ENCODE data around the gene NEK4. TPM values are rescaled to one million over a fixed set of nuclear protein-coding genes. Genes with fewer than 3 reads are reported as not detected.

The NEK4 gene
- total RNA-seq, 1 donor from 2014 or later = 20.4 TPM

DNA sequence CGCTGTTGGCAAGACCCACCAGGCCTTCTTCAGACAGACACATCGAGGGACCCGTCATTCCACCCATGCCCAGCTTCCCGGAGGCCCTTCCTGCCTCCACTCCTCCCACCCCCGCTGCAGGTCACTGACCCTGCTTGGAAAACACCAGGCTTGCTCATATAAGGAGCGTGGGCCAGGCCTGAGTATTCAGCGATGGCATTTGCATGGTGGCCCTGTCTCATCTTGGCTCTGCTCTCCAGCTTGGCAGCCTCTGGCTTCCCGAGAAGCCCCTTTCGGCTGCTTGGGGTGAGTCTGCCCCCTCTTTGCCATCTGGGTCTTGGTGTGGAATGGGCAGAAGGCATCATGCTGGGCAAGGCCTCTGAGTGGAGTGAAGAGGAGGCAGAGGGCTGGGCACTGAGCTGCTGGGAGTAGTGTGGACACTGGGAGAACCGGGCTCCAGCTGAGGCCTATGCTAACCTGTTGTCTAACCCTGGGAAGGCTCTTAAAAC is 23.9 kb upstream of the NEK4 start, which contains the start of gene ITIH3:
TSS of gene ITIH3 (plus strand) at position 185 of the 488 bp plus-strand sequence. CDS start at position 193, 8 bp downstream.
- intact Hi-C loops (cut with DNase I) = no loop called here
- DNase-seq (ENCODE audit: missing footprints) (peak; percentile 45), ATAC-seq (no peak)

DNA sequence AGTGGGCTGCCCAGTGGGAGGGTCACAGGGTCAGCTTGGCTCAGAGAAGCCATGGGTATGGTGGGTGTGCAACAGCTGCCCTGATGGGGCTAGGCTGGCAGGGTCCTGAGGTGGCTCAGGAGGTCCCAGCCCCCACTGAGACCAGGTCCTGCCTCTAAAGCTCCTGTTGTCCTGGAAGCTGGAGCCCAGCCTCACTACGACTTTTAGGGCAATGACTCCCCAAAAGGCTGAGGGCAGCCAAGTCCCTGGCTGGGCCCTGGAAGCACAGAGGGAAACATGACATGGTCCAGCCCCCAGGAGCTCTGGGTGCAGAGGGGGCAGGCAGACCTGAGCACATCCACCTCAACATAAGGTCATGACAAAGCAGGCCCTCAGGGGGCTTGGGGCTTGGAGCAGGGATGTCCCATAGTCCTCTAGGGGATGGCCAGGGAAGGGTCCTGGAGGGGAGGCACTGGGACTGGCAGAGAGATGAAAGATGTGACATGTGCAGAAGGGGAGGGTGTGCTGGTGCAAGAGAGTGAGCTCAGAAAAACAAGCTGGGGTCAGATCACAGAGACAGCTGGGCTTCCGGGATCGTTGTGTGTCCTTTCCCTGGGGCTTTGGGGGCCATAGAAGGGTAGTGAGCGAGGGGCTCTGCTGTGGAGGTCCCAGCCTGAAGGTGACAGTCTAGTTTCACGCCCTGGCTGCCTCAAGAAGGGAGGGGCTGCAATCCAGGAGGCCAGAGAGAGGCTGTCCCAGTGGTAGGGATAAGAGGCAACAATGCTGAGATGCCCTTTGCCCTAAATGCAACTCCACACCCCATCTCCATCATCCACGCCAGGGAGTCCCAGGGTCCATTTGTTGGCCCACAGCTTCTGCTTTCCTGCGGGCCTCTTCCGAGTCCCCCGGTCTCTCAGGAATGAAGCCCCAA is 23.2 kb upstream of the NEK4 start:
- DNase-seq (ENCODE audit: missing footprints) = peak; percentile 32
- intact Hi-C loops (cut with DNase I) = no loop called here
- no peak for ATAC-seq

DNA sequence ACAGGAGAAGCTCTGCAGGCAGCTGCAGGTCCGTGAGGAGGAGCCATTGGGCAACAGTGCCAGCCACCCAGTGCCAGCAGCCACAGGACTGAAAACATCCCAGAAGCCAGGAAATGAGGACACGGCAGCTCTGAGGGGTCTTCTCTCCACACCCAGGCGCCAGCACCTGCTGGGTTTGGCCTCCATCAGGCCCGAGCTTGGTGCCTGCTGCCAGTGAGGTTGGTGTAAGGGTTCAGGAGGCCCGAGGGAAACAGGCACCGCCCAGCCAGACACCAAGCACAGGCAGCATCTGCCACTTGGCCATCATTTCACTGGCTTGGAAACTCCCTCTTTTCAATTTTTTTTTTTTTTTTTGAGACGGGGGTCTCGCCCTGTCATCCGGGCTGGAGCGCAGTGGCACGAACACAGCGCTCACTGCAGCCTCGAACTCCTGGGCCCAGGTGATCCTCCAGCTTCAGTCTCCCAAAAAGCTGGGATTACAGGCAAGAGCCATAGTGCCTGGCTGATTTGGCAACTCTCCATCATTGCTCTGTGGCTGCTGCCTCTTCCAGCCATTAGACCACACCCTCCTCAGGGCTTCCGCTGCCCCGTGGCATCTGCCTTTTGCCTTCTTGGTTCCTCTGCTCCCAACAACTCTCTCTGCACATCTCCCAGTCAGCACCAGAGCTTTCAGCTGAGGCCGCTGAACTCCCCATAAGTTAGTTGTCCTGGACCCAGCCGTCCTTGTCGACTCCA is 22.4 kb upstream of the NEK4 start:
- ATAC-seq = no peak
- DNase-seq (ENCODE audit: missing footprints) = peak; percentile 25
- intact Hi-C loops (cut with DNase I) = no loop called here

DNA sequence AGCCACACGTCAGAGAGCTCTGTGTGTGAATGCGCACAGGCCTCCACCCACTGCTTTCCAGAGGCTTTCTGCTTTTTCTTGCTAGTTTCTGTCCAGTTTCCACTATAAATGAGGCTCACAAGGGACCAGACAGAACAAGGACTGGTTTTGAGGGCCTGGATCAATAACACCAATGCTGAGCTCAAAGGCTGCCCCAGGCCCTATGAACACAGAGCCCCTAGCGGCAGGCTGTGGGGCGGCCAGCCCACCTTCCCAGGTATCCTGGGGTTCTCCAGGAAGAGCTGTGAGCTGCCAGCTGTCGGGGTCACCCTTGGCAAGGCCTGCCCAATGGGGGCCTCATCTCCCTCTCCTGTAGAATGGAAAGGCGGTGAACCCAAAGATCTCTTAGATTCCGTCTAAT is 21.7 kb upstream of the NEK4 start:
- peak; percentile 26 for DNase-seq (ENCODE audit: missing footprints)
- ATAC-seq = no peak
- intact Hi-C loops (cut with DNase I) = no loop called here

DNA sequence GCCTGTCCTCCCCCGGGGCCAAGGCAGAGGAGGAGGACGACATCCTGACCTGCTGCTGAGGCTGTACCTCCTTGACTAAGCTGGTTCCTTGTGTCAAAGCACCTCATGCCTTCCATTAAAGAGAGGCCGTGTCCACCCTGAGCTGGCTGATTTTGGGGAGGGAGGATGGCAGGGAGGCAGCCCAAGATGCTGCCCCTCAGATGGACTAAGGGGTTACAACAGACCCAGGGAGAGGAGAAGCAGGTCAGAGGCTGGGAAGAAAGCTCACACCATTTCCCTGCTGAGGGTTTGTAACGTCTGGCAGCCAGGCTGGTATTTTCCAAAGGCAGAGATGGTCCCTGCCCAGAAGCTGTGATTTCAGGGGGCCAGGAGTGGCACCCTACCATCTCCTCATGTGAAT is 21.2 kb upstream of the NEK4 start:
- ATAC-seq = no peak
- DNase-seq (ENCODE audit: missing footprints) = no peak
- intact Hi-C loops (cut with DNase I) = no loop called here

DNA sequence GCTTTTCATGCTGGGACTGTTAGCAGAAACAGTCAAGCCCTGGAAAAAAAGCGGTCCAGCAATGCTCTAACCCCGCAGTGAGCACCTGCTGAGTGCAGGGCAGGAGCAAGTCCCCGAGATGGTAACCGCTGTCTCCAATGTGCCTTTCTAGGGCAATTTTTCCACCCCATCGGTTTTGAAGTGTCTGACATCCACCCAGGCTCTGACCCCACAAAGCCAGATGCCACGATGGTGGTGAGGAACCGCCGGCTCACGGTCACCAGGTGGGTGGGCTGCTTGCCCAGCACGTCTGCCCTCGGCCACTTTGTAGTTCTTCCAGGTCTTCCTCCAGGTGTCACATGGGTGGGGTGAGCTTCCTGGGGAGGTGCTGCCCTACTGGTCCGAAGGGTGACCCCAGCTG is 20.6 kb upstream of the NEK4 start:
- DNase-seq (ENCODE audit: missing footprints) (peak; percentile 45), ATAC-seq (no peak)
- intact Hi-C loops (cut with DNase I) = no loop called here

DNA sequence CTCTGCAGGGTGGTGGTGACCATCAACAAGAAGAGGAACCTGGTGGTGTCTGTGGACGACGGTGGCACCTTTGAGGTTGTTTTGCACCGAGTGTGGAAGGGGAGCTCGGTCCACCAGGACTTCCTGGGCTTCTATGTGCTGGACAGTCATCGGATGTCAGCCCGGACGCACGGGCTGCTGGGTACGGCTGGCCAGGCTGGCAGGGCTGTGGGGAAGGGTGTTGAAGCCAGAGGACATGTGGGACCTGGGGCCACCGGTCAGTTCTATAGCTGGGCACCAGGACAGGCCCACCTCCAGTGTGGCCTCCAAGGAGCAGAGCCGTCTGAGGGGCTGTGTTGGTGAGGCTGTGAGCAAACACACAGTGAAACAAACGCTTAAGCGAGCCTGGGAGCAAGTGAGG is 20.0 kb upstream of the NEK4 start:
- intact Hi-C loops (cut with DNase I) = no loop called here
- peak; percentile 42 for DNase-seq (ENCODE audit: missing footprints)
- no peak for ATAC-seq

DNA sequence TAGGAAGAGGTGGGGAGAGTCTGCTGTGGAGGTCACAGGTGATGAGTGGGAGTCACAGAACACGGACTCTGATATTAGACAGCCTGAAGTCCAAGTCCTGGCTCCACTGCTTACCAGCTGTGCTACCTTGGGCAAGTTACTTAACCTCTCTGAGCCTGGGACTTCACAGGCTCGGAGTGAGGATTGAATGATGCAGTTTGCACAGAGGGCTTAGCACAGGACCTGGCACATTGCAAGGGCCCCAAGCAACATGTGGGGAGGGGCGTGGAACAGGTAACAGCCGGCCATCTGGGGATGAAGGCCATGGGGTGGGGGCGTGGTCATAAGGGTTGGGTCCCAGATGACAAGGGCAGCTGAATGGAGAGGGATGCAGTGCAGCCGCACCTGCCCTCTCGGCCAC is 19.6 kb upstream of the NEK4 start:
- intact Hi-C loops (cut with DNase I) = no loop called here
- ATAC-seq (no peak), DNase-seq (ENCODE audit: missing footprints) (no peak)

DNA sequence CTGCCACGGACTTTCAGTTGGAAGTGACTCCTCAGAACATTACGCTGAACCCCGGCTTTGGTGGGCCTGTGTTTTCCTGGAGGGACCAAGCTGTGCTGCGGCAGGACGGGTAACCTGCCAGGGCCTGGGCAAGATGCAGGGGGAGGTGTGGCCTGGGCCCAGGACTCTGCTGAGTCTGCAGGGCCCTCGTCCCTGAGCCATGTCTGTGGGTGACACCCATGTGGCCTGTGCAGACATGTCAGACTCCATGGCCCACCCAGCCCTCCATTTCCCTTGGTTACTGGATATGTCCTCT is 19.0 kb upstream of the NEK4 start:
- DNase-seq (ENCODE audit: missing footprints) (peak; percentile 63), ATAC-seq (no peak)
- intact Hi-C loops (cut with DNase I) = no loop called here

DNA sequence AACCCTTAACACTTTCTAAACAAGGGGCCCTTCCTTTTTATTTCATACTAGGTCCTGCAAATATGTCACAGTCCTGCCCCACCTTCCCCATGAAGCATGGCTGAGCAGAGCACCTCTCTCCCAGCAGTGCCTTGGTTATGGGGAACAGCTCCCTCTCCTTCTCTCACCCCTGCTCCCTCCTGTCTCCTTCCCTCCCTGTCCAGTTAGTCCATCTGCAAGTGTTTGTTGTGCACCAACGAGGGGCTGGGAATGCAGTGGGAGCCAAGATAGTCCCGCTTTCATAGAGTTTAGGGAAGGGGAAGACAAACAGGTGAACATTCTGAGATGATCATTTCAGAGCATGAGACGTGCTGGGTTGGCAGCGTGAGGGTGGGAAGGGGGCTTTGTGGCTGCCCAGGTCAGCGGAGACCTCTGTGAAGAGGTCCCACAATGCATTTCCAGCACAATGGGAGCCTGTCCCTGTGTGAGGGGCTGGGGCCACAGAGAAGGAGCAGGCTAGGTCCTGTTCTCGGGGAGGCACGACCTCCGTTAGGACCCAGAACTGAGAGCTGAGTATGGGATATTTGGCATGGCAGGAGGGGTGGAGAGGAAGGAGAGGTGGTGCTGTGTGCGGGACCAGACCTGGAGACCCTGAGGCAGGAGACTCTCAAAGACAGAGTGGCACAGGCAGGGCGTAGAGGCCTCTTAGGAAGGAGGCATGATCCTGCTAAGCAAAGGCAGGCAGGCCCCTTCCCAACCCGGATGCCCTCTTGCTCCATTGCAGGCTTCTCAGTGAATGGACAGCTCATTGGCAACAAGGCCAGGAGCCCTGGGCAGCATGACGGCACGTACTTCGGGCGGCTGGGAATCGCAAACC is 18.4 kb upstream of the NEK4 start:
- DNase-seq (ENCODE audit: missing footprints) (no peak), ATAC-seq (no peak)
- intact Hi-C loops (cut with DNase I) = no loop called here

DNA sequence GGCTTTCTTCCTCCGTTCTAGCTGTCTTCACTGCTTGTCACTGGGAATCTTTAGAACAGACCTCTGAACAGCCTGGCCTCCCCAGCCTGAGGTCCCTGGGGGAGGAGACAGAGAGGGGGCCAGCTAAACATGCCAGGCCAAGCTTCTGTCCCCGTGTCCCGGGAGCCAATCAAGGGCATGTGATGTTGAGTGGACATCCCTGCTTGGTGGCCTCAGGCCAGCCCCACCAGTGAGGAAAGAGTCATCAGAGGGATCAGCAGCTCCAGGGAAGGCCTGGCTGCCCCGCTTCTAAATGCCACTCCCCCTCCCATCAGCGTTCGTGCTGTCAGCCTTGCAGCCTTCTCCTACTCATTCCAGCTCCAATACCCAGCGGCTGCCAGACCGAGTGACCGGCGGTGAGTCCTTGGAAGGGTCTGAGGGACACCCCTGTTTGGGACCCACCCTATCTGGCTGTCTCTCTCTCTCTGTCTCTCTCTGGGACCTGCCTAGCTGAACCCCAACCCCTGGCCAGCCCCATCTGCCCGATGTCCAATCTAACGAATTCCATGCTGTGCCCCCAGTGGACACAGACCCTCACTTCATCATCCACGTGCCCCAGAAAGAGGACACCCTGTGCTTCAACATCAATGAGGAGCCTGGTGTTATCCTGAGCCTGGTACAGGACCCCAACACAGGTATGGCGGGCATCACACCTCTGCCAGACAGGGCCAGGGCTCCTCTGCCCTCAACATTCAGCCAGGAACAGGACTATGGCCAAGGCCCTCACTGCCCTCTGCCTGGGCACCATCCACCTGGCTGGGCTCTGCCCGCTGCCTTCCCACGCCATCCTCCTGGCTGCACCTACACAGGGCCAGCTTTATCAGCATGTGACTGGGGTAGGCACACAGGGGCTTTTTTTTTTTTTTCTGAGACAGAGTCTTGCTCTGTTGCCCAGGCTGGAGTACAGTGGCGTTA is 17.2 kb upstream of the NEK4 start:
- DNase-seq (ENCODE audit: missing footprints) (no peak), ATAC-seq (no peak)
- intact Hi-C loops (cut with DNase I) = no loop called here

DNA sequence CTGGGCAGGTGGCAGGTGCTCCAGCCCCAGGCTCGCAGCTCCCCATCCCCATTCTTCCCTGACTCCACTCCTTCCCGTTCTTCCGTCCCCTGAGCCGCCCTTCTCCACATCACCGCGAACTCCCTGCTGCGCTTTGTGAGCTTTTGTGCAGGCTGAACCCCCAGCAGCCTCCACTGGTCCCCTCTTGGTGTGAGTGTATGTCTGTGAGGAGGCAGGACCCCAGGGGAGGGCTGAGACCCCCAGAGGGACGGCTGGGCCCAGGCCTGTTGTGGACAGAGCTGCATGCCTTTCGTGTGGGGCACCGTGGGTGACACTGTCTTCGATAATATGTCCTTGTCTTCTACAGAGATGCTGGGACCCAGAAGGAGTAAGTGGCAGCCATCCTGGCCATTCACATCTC is 16.5 kb upstream of the NEK4 start:
- DNase-seq (ENCODE audit: missing footprints) = no peak
- intact Hi-C loops (cut with DNase I) = no loop called here
- ATAC-seq = no peak

DNA sequence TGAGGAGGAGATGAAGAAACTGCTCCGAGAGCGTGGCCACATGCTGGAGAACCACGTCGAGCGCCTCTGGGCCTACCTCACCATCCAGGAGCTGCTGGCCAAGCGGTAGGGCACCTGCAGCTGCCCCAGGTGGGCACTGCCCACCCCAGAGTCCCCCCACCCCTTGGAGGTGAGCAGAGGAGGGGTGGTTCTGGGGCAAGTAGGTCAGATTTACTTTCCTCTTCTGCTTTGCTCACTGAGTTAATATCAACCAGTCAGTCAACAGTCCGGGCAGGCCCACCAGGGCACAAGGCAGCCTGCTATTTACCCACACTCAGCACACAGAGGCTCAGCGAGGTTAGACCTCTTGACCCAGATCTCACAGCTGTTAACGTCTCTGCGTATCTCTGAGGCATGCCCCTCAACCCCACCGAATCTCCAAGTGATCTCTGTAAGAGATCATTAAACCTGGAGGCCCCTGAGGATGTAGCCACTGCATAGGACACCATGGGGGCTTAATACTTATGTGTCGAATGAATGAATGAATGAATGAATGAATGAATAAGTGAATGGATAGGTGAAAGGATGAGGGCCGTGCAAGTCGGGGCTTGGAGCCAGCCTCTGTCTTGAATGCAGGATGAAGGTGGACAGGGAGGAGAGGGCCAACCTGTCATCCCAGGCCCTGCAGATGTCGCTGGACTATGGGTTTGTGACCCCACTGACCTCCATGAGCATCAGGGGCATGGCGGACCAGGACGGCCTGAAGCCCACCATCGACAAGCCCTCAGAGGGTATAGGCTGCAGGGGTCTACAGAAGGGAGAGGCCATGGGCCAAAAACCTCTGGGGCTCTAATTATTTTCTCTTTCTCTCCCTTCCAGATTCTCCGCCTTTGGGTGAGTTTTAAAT is 15.8 kb upstream of the NEK4 start:
- no peak for DNase-seq (ENCODE audit: missing footprints)
- intact Hi-C loops (cut with DNase I) = no loop called here
- ATAC-seq = no peak

DNA sequence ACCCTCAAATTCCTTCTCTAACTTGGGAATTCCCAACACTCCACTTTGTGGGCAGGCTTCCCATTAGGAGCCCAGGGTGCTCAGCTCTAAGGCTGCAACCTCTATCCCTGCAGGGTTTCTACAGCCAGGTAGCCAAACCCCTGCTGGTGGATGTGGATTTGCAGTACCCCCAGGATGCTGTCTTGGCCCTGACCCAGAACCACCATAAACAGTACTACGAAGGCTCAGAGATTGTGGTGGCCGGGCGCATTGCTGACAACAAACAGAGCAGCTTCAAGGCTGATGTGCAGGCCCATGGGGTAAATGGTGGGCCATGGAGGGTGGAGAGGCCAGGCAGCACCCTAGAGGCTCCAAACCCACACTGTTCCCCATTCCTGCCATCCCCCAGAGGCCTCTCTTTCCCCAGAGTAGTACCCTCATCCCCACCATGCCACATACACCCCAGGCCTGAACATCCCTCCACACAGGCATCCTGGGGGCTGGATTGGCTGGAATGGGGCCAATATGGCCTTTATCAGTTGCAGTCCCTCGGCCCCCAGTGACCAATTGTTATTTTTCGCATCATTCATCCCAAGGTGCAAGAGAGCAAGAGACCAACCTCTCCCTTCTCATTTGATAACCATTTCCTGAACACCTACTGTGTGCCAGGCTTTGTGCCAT is 14.3 kb upstream of the NEK4 start:
- DNase-seq (ENCODE audit: missing footprints) = no peak
- ATAC-seq = no peak
- intact Hi-C loops (cut with DNase I) = no loop called here

DNA sequence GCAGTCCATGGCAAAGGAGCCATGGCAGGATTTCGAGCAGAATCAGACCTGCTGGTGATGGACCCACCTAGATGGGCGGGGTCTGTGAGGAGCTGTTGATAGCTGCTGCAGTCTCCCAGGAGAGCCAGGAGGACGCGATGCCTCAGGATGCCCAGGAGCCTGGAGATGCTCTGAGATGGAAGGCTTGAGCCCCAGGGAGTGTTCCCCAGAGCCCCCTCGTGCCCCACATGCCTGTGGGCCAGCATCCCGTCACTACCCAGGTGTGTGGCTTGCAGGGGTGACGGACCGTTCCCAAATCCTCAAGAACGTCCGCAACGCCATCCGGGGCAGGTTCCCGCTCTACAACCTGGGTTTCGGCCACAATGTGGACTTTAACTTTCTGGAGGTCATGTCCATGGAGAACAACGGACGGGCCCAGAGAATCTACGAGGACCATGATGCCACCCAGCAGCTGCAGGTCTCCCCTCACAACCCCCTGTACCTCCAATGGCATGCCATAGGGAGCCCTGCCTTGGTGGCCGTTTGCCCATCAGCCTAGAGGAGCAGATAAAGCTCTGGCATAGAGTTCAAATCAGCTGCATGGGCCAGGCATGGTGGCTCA is 13.4 kb upstream of the NEK4 start:
- DNase-seq (ENCODE audit: missing footprints) (no peak), ATAC-seq (no peak)
- intact Hi-C loops (cut with DNase I) = no loop called here

DNA sequence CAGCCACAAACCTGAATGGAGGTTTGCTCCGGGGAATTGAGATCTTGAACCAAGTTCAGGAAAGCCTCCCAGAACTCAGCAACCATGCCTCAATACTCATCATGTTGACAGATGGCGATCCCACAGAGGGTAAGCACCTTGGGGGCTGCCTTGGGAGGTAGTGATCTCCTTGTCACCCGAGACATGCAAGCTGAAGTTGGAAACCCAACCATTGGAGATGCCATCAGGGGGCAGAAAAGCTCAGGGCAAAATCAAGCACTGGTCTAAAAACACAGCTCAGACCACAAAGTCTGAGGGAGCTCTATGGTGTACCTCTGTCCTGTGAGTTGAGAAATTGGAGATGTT is 12.4 kb upstream of the NEK4 start:
- DNase-seq (ENCODE audit: missing footprints) = no peak
- ATAC-seq = no peak
- intact Hi-C loops (cut with DNase I) = no loop called here
